Stimulated activated CD8-positive, alpha-beta memory T cell treated with anti-CD3 and anti-CD28 coated beads, Interleukin-12 subunit alpha, Interleukin-12 subunit beta, amount 100 ng/mL, for 24 hours (primary cell): ENCODE results near the gene GDF7.

Source experiments
- DNase-seq: peaks from one replicate; pipeline ENCODE4 v3.0.0-alpha.2; 2020; ENCODE audit errors: extremely low read depth

Gene GDF7

DNA sequence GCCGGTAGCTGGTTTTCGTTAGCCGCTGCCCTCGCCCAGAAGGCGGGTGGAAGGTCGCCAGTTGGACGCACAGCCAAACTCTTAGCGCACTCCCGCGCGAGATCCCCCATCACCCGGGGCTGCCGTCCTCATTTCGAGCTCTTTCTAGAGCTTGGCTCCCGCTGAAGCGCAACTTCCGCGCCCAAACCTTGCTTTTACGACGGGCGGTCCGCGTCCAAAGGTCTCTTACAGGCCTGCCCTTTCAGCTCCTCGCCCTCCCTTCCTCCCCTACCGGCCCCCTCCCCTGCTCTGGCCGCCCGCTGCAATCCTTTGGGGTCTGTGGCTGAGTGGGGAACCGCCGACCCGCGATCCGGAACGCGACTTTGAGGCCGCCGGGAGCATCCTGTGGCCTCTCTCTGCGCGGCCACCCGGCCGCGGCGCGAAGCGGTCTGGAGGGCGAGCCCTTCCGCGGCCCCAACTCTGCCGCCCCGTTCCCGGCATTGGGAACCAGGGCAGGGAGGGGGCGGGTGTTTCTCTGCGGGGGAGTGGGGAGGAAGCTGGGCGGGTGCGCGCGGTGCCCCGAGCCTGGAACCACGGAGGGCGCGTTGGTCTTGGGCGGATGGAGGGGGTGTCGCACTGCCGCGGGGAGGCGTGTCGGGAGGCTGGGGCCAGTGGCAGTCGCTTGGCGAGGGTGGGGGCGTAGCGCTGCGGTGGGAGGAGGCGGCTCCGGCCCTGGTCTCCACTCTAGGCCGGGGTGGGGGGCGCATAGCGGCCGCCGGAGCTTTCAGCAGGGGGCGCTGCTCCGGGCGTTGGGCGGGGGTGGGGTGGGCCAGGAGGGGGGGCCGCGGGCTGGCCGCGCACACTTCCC, at the start of gene GDF7:
Gene GDF7, plus strand, starts transcription at position 841 of the 847 bp plus-strand sequence. CDS start 96 bp downstream, outside the sequence.
- no peak for DNase-seq

DNA sequence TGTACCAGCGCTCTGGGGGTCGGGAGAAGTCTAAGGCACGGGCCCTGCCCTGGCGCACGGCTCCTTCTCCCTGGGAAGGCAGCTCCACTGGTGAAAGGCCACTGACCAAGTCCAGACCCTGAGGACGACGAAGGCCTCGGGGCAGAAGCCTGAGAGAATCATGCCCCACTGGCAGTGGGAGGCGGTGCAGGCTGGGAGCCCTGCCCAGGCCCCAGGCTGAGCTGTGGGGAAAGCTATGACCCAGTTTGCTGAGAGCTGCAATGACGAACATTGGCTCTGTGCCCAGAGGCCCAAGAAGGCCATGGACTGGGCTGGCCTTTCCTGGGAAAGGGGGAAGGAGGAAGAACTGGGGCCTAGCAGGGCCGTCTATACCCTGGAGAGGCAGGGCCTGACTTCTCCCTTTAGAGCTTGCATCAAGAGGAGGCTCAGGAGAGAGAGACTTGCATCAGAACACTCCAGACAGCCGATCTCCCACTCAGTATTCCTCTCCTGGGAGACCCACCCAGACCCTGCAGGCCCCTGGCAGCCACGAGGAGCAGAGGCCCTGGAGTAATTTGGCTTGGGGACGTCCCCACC, 49.0 kb upstream of the GDF7 start:
- no peak for DNase-seq

DNA sequence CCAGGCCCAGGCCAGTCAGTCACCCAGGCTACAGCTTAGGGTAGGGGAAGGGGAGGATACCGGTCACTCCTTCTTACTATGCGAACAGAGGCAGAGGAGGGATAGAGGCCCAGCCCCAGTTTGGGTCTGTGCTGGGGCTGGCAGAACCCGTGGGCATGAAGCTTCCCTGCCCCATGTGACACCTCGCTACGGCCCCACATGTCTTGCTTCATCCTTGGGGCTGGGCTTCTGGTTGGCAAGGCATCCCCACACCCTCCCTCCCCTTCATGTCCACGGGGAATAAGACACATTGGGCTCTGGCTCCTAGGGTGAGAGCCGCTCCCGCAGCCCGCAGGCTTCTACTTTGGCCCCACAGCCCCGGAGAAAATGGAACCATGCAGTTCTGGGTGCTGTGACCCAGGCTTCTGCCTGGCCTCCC, 48.5 kb upstream of the GDF7 start:
- DNase-seq = no peak

DNA sequence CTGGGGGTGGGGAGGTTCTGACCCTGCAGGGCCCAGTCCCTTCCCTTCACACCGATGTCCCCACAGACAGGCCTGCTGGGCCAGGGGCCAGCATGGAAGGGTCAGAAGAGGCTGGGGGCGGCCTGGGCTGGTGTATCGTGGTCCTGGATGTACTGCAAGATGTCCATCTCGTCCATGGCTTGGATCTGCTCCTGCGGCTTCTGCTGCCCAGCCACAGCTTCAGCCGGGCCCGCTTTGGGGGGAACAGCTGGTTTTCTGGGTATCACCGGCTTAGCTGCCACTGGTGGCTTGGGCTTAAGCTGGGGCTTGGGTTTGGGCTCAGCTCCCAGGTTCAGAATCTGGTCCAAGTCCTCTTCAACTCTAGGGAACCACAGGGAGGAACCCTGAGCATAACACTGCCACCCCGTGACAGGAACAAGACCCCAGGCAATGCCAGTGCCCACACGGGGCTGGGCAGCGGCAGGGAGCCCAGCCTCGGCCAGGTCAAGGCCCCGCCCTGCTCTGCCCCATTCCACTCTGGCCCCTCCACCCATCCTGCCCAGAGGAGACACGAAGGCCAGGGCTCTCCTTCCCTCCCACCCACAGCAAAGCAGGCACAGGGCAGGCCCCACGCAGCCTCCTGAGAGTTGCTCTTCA, 47.9 kb upstream of the GDF7 start:
- DNase-seq = no peak

DNA sequence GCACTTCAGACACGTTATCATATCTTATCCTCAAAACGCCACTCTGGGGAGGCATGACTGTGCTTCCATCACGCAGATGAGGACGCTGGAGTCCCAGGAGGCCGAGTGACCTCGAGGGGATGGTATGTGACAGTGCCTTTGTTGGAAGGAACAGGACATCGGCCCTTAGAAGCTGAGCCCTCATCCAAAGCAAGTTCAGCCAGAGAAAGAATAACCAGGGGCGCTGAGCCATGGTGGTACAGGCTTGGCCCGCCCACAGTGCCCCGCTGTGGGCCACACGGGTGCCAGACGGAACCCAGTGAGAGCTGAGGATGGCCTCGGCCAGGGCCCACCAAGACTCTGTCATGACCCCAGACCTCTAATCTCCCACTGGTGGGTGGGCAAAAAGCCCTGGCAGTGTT, 47.3 kb upstream of the GDF7 start:
- no peak for DNase-seq

DNA sequence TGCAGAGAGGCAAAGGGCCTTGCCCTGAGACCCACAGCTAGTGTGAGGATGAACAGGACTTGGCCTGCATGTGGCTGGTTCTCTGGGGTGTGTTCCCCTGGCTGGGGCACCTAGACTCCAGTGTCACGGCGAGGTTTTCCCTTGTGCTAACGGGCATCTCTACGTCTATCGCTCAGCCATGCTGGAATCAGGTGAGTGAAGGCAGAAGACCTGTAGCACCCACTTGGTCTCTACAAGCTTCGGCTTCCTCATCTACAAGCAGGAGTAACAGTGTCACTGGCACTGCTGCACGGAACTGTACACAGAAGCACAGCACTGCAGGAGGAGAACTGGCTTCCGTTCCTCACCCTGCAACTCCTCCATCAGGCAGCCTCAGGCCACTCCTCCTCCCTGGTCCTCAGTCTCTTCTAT, 46.7 kb upstream of the GDF7 start:
- DNase-seq = no peak

DNA sequence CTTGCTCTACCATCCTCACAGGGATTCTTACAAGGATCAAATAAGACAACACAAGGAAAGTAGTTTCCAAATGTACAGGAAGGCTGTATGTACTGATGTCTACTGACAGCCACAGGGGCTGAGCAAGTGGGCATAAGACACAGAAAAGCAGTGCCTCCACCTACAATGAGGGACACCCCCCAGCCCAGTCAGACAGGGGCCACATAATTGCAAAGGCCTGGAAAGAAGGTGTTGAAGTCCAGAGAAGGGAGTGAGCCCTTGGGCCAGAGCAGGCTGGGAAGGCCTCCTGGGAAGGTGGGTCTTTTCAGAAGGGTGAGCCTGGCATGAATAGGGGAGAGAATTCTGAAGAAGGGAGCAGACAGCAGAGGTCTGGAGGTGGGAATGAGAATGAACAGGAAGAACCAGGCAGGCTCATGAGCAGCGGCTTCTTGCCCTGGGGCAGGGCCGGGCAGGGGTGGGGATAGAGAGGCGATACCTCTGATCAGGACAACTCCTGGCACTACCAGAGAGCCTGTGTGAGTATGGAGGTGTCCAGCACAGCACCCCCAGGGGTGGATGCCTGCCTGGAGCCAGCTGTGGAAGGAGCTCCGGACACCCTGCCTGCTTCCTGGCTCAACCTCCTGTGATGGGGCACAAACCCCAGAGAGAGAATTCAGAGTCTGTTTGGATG, 46.1 kb upstream of the GDF7 start:
- DNase-seq = no peak

DNA sequence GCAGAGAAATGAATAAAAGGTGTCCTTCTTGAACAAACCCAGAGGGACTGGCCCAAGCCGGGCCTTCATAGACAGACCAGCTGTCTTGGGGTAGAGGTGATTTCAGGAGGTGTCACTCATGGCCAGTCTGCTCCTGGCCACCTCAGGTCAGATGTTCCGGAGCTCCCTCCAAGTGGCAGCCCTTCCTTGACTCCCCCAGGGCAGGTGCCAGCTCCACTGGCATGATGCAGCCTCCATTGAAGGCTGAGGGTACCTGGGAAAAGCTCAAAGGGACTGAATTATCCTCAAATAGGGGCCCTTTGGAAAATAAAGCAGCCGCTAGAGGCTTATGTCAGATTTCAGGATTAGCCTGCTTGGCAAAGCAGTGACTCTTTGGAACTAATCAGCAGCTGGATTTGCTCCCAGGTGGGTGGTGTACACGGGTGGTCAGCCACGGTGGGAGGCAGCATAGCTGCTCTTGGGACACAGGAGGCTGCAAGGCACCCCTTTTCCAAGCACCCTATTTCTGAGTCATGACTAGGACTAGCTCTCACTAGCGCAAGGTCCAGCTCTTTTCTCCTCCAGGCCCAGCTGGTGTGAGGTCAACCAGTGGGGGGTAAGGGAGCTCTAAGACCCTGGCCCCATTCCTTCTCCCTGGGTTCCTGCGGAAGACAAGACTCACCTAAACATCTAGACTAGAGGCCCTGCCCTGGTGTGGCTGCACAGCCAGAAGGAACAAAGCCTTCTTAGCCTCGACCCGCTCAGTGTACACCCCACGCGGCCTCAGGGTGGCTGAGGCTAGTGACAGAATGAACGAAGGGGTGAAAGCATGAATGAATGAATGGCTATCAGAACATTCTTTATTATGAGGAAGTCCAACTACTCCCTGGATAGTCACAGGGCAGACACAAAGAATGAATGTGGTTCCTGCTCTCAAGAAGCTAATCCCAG, 45.3 kb upstream of the GDF7 start:
- no peak for DNase-seq

DNA sequence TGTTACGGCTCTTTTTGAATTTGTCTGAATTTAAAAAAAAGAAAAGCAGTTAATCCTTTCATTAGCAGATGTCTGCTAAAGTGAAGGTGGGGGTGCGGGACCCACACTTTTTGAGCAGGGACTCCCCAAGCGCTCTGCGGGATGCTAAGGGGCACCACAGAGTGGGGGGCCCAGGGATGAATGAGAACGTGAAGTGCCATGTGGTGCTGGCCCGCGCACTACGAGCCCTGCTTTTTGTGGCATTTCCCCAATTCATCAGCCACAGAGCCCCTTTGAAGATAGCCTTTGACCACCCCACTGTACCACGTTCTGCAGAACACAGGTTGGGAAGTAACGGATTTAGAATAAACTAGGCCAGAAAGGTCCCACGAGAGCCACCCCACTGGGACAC, 44.7 kb upstream of the GDF7 start:
- DNase-seq = no peak

DNA sequence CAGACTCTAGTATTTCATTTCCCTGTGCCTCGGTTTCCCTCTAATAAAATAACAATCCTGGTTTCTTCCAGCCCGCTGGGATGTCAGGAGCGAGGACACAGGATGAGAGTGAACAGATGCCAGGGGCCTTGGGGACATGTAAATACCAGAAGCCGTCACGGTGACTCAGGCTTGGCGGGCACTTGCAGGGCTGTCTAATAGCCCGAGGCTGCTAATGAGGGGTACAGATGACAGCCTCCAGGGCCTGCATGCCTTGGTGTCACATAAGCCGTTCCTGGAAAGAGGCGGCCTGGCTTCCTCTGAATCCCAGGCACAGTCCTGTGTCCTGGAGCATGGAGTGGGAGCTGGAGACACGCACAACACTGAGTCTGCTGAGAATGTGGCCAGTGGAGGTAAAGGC, 44.2 kb upstream of the GDF7 start:
- DNase-seq = no peak

DNA sequence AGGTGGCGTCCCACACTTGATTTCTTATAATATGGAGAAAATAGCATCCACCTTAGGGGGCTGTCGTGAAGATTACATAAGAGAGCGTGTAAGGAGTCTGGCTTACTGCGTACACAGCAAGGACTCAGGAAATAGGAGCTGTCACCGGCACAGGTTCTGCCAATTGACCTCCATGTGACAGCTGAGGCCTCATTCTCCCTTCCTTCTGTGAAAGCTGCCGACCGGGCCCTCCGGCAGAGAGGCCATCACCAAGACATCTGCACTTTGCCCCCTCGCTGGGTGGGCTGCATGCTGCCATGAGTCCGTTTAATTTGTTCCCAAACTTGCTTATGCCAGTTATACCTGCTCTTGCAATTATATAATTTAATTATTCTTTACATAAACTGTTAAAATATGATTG, 43.7 kb upstream of the GDF7 start:
- DNase-seq = no peak

DNA sequence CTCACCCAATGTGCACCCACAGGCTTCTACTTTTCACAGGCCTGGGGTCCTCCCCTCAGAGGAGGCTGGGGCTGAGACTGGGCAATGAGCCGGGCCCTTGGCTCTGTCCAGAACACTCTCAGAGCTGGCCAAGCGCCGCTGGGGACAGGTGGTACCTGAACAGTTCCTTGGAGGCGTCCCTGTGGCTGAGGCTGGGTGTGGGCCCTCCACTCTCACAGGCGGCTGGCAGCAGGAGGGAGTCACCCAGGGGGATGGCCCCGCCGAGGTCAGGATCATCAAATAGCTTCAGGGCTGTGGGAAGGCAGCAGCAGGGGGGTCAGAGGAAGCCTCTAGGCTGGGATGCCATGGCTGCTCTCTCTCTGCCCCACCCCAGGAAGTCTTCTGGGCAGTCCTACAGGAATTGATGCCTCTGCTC, 43.2 kb upstream of the GDF7 start:
- no peak for DNase-seq

DNA sequence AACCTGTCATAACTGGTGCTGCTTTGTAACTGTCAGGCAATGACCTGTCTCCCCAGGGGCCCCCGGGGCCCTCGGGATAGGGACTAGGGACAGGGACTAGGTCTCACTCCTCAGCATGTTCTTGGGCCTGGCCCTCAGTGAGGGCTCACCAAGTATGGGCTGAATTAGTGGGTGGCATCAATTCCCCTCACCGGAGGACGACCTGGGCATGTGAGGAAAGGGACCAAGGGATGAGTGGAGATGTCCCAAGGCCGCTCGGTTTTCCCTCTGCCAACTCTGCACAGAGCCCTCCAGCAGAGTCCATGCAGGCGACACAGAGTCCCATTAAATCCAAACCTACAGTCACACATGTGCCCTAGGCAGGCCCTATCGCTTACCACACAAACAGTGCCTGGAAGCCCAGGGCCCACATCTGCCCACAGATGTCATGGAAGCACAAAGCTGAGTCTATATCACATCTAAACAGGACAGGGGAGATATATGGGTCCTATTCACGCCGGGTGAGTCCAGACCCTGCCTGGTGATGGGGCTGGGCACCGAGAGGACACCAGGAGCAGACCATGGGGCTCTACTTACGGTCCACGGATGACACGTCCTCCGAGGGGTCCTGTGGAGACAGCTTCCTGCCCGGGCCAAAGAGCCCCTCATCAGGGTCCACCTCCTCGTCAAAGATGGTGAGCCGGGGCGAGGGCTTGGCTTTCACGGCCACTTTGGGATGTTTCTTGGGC, 42.6 kb upstream of the GDF7 start:
- no peak for DNase-seq

DNA sequence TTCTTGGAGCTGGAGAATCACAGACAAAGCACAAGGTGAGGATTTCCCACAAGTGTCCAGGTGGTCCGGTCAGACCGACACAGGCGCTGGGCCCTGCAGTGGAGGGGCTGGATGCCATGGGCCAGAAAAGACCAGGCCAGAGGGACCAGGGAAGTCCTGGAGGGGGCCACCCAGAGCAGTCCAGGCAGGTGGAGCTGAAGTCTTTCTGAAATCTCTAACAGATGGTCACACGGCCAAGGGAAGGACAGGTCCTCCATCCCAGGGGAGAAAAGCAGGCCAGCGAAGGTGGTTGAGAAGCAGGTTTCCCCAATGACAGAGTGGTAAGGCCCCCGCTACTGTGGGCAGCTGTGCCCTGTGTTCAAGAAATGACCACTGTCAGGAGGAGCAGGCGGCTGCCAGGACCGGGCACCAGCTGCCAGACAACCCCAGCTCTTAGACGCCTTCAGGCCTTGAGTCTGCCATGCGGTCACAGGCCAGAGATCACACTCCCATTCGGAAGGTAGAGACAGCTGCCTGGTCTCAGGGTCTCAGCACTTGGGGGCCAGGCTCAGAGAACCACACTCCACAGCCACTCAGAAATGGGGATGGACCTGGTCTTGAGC, 42.0 kb upstream of the GDF7 start:
- DNase-seq = no peak

DNA sequence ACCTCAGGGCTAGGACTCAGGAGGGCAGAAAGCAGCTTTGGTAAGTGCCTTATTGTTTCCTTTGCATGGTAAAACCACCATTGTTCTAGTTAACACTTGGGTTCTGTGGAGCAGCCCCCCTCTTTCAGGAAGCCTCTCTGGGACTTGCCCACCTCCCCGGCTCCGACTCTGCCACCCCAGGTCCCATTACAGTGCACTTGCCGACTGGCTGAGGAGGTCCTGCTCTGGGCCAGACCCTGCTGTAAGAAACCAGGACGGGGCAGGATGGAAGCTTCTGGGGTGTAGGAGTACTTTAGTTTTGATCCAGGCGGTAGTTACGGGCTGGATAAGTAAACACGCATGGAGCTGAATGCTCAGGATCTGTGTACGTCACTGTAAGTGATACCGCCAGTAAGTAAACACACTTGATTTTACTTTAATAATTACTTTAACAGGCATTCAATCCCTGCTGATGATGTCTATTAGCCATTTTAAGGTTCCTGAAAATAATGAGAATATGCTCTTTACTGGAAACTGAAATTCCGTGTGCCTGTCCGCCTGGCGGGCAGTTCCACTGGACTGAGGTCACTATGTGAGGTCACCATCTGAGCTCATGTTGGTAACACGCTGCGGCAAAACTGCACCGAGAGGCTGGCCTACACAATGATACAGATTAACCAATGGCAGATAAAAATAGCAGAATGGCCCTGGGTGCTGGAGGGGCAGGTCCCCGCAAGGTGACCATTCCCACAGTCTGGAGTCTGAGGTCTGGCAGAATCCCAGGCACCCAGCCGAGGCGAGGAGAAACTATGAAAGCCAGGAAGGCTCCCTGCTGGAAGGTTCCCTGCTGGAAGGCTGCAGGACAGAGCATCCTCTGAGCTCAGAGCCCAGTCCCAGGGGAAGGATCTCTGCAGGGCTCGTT, 41.2 kb upstream of the GDF7 start:
- no peak for DNase-seq

DNA sequence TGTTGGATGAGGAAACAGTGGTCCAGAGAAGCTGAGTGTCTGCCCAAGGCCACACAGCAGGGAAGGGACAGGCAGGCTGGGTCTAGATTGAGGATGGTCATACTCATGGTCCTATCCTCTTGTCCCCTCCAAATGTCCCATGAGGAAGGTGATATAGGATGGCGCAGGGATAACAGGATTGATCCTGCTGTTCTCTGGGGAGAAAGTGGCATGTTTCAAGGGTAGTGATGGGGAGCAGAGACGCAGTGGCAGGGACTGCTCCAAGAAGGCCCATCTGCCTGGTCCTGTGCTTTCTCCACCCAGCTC, 40.6 kb upstream of the GDF7 start:
- no peak for DNase-seq

DNA sequence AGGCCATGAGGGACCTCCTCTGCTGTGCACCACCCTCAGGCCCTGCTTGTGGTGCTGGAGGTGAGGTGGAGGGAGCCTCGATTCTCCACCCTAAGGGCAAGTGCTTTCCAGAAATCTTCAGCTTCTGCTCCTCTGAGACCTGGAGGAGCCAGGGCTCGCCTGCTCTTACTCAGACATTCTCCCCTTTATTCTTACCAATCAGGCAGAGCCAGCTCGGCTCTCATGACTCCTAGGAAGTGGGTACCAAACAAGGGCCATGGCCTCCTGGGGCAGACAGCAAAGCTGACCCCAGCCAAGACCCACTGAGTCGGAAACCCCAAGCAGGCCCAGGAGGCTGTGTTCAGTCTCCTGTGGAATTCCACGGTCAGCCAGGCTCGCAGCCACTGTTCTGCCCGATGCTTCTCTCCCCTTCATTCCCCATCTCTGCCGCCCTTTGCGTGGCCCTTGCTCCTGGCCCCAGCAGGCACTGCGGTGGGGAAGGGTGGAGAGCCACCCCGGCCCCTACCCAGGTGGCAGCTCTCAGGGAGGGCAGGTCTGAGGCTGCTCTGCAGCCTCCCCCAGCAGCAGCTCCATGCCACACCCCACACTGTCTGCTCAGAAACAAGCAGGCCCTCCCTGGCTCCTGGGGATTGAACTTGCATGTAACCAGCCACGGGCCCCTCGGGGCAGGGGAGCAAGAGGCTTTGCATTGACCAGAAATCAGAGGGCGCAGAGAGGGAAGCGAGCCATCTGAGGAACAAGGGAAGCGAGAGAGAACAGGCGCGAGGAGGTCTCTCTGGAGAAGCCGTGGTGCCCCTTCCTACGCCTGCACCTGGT, 40.0 kb upstream of the GDF7 start:
- no peak for DNase-seq

DNA sequence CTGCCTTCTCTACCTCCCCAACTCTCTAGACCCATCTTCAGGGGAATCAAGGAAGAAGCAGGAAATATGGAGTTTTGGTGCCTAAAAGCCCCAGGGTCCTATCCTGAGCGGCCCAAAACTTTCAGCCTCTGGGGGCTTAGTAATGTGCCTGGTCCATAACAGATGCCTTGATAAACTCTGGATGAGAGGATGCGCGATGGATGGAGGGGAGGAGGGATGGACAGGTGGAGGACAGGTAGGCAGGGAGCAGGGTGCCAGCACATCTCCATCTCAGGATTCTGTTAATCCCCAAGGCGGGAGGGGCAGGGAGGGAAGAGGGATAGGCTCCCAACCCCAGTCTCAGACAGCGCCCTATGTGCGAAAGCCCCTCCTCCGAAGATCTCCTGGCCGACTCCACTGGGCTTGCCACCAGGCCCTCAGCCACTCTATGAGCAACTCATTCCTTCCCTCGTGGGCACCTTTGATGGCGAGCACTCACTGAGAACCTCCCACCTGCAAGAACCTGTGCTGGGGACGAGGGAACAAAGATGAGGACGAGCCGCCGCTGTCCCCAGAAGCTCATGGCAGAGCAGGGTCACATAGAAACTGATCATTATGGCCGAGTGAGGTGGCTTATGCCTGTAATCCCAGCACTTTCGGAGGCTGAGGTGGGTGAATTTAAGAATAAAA, 39.1 kb upstream of the GDF7 start:
- no peak for DNase-seq
